ENCODE data around the gene LYST.
"Not testable (repeated sequence)": the region's sequence is repeated elsewhere in the genome, so short reads cannot be mapped to it uniquely, and the experiment has no call there.

Gene LYST

GRCh38 chr1:235649368-235650163 lies 217.1 kb downstream of the LYST start, which contains the start of gene GNG4:
TSS of gene GNG4 (minus strand) at chr1:235649784. CDS start at chr1:235583838, 65,946 bp downstream.
- Mint-ChIP-seq H3K36me3 (ENCODE audit: low read depth) (no peaks in the 10 kb centered on the region), H3K27ac (no peak within 1 kb of the TSS), H3K4me3 (peak within 1 kb of the TSS; percentile 79 to 85 (median 84)), H3K27me3 (ENCODE audit: low read depth) (peaks cover 83% of the 10 kb centered on the region), H3K9me3 (peaks cover 9% of the 10 kb centered on the region), H3K4me1 (peaks cover 6% of the 10 kb centered on the region)
- TF ChIP-seq, protein P1, sequence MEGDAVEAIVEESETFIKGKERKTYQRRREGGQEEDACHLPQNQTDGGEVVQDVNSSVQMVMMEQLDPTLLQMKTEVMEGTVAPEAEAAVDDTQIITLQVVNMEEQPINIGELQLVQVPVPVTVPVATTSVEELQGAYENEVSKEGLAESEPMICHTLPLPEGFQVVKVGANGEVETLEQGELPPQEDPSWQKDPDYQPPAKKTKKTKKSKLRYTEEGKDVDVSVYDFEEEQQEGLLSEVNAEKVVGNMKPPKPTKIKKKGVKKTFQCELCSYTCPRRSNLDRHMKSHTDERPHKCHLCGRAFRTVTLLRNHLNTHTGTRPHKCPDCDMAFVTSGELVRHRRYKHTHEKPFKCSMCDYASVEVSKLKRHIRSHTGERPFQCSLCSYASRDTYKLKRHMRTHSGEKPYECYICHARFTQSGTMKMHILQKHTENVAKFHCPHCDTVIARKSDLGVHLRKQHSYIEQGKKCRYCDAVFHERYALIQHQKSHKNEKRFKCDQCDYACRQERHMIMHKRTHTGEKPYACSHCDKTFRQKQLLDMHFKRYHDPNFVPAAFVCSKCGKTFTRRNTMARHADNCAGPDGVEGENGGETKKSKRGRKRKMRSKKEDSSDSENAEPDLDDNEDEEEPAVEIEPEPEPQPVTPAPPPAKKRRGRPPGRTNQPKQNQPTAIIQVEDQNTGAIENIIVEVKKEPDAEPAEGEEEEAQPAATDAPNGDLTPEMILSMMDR (IDR thresholded peaks at IDR 0.05; ENCODE audit: unreplicated experiment in 3 of 3) = no peak

- Mint-ChIP-seq H3K27me3 (ENCODE audit: low read depth) (peaks cover 83% of the 10 kb centered on the region), H3K36me3 (ENCODE audit: low read depth) (no peaks in the 10 kb centered on the region), H3K27ac (no peak overlapping the region), H3K9me3 (peaks cover 6% of the 10 kb centered on the region), H3K4me1 (peaks cover 6% of the 10 kb centered on the region), H3K4me3 (peak overlapping the region; percentile 77 to 85 (median 84))
- TF ChIP-seq, protein P1 (IDR thresholded peaks at IDR 0.05; ENCODE audit: unreplicated experiment in 3 of 3) = no peak
These were observed 217.7 kb downstream of the LYST start for GRCh38 chr1:235648954-235649367.

- no peaks in the 10 kb centered on the region for H3K36me3 Mint-ChIP-seq (ENCODE audit: low read depth)
- H3K4me1 Mint-ChIP-seq = peaks cover 6% of the 10 kb centered on the region
- no peak overlapping the region for H3K27ac Mint-ChIP-seq
- peak overlapping the region; percentile 77 to 85 (median 84) for H3K4me3 Mint-ChIP-seq
- peaks cover 81% of the 10 kb centered on the region for H3K27me3 Mint-ChIP-seq (ENCODE audit: low read depth)
- TF ChIP-seq, protein P1 (IDR thresholded peaks at IDR 0.05; ENCODE audit: unreplicated experiment in 3 of 3) = no peak
- H3K9me3 Mint-ChIP-seq = peaks cover 4% of the 10 kb centered on the region
These were observed 218.2 kb downstream of the LYST start for GRCh38 chr1:235648407-235648907.

- H3K27ac Mint-ChIP-seq; H3K9me3 Mint-ChIP-seq; H3K4me1 Mint-ChIP-seq; H3K36me3 Mint-ChIP-seq (ENCODE audit: low read depth): not testable (repeated sequence)
- Mint-ChIP-seq H3K27me3 (ENCODE audit: low read depth) (peaks cover 78% of the 10 kb centered on the region), H3K4me3 (peak overlapping the region in 2 of 3 experiments; percentile 21 to 44)
These were observed 219.2 kb downstream of the LYST start for GRCh38 chr1:235647537-235647936.

GRCh38 chr1:235646463-235646862 lies 220.2 kb downstream of the LYST start:
- Mint-ChIP-seq H3K36me3 (ENCODE audit: low read depth) (no peaks in the 10 kb centered on the region), H3K4me1 (peaks cover 6% of the 10 kb centered on the region), H3K27me3 (ENCODE audit: low read depth) (peaks cover 77% of the 10 kb centered on the region), H3K9me3 (peaks cover 2% of the 10 kb centered on the region), H3K27ac (no peak overlapping the region), H3K4me3 (no peak overlapping the region)
- TF ChIP-seq, protein P1 (IDR thresholded peaks at IDR 0.05; ENCODE audit: unreplicated experiment in 3 of 3) = no peak

DNA sequence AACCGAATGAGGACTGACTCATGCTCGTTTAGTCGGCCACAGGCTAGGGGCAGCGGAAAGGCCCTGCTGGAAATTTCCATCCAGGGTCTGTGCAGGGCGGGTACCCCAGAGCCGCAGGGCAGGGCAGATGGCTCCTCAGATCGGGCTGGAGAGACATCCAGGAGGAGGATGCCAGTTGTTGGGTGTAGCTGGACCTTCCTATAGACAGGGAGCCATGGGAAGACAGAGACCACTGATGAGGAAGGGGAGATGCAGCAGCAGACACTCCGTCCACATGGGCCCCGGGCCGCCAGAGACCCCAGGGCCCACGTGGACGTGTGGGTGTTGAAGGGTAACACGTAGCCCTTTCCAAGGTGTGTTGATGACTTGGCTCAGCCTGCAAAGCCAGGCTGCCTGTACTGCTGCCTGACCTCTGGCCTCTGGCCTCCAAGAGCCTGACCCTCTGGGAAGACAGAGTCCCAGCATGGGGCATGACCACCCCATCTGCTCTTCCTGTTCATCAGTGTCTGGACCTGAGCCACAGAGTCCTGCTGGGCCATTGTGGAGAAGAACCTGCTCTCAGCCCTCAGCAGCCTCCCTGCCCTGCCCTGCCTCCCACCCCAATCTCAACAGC lies 221.9 kb downstream of the LYST start:
- TF ChIP-seq, protein P1 (IDR thresholded peaks at IDR 0.05; ENCODE audit: unreplicated experiment in 3 of 3) = no peak
- Mint-ChIP-seq H3K27ac (no peak overlapping the region), H3K4me3 (no peak overlapping the region)

More for the DNA sequence above, 221.9 kb downstream of the LYST start:
- Mint-ChIP-seq H3K4me1 (peaks cover 6% of the 10 kb centered on the region), H3K27me3 (ENCODE audit: low read depth) (peaks cover 71% of the 10 kb centered on the region), H3K9me3 (peaks cover 2% of the 10 kb centered on the region), H3K36me3 (ENCODE audit: low read depth) (no peaks in the 10 kb centered on the region)

Measured in nephron (organoid).